Natural killer cell treated with Interleukin-12 subunit alpha and Interleukin-12 subunit beta and Interleukin-15 and Interleukin-18, amount 100 ng/mL, for 72 hours (primary cell): ENCODE data around the gene MS4A1. TPM values are rescaled to one million over a fixed set of nuclear protein-coding genes. Genes with fewer than 3 reads are reported as not detected.

Source experiments
- ATAC-seq, 2 donors: fragments of 150-1000 bp; cut with Tn5 transposase in 1 of 2; sonication (Bioruptor Pico), chemical (Tn5 transposase) in 1 of 2; 2 replicates each; pipeline ENCODE4 v1.10.0; 2021
- DNase-seq: peaks from one replicate; pipeline ENCODE4 v3.0.0; 2022; ENCODE audit warnings: low spot score
- H3K27ac Mint-ChIP-seq, 2 donors: 1 replicate in 1 of 2; 2 replicates in 1 of 2; pipeline ENCODE4 v1.8.0; 2022; ENCODE audit warnings: mixed read lengths in 2 of 2, mild to moderate bottlenecking in 1 of 2, moderate library complexity in 1 of 2
- H3K27me3 Mint-ChIP-seq, 2 donors: 1 replicate in 1 of 2; 2 replicates in 1 of 2; pipeline ENCODE4 v1.8.0; 2022; ENCODE audit warnings: mixed read lengths in 2 of 2
- H3K36me3 Mint-ChIP-seq: one replicate; pipeline ENCODE4 v1.8.0; 2022; ENCODE audit warnings: mixed read lengths
- H3K4me1 Mint-ChIP-seq, 2 donors: 1 replicate in 1 of 2; 2 replicates in 1 of 2; pipeline ENCODE4 v1.8.0; 2022; ENCODE audit warnings: low read depth in 2 of 2, mixed read lengths in 2 of 2, mild to moderate bottlenecking in 1 of 2
- H3K4me3 Mint-ChIP-seq: one replicate; pipeline ENCODE4 v1.8.0; 2022; ENCODE audit warnings: mixed read lengths
- H3K9me3 Mint-ChIP-seq: 2 replicates; pipeline ENCODE4 v1.8.0; 2022; ENCODE audit warnings: mixed read lengths
- total RNA-seq, 2 donors: library from RNA; stranded (reverse); gene quantifications; one replicate each; pipeline ENCODE4 v1.2.3, GENCODE V29; 2022

MS4A1 gene
- total RNA-seq, 2 donors from 2014 or later, result 2.4 TPM; not detected in 1

GRCh38 chr11:60512651-60513225, 57.1 kb downstream of the MS4A1 start:
- Mint-ChIP-seq H3K27ac (no peak overlapping the region), H3K9me3 (no peaks in the 10 kb centered on the region), H3K4me1 (no peaks in the 10 kb centered on the region), H3K36me3 (no peaks in the 10 kb centered on the region), H3K27me3 (peaks cover 19 to 26% of the 10 kb centered on the region in 2 donors), H3K4me3 (no peak overlapping the region)
- DNase-seq (no peak), ATAC-seq (no peak)

GRCh38 chr11:60513496-60514460, 58.1 kb downstream of the MS4A1 start:
- Mint-ChIP-seq H3K27me3 (peaks cover 22 to 28% of the 10 kb centered on the region in 2 donors), H3K27ac (no peak overlapping the region), H3K36me3 (no peaks in the 10 kb centered on the region), H3K9me3 (no peaks in the 10 kb centered on the region), H3K4me3 (no peak overlapping the region), H3K4me1 (no peaks in the 10 kb centered on the region)
- ATAC-seq, result no peak
- no peak for DNase-seq

GRCh38 chr11:60515144-60515855, 59.7 kb downstream of the MS4A1 start, which contains the start of gene MS4A13:
Gene MS4A13 (plus strand): TSS chr11:60515392. CDS start chr11:60518084, 2,692 bp downstream.
- DNase-seq (no peak), ATAC-seq (no peak)
- Mint-ChIP-seq H3K9me3 (no peaks in the 10 kb centered on the region), H3K36me3 (peaks cover 6% of the 10 kb centered on the region), H3K27ac (no peak within 1 kb of the TSS), H3K4me3 (no peak within 1 kb of the TSS), H3K4me1 (no peaks in the 10 kb centered on the region), H3K27me3 (peaks cover 29 to 40% of the 10 kb centered on the region in 2 donors)

Other genes with a start within 250 kb of the MS4A1 start
- 1 to 10 TPM in 1 of 2 donors, not detected in 1; 2.6 TPM for gene MS4A4E, start 212.7 kb upstream of the MS4A1 start, total RNA-seq
- not detected for gene MS4A4A, start 175.2 kb upstream of the MS4A1 start, total RNA-seq
- gene MS4A6E, start 128.6 kb upstream of the MS4A1 start, total RNA-seq, result not detected
- 1 to 10 TPM in 1 of 2 donors, under 1 TPM in 1; 0.70 to 1.5 TPM for gene MS4A7, start 77.3 kb upstream of the MS4A1 start, total RNA-seq
- gene MS4A14, start 59.4 kb upstream of the MS4A1 start, total RNA-seq, result under 1 TPM; 0.11 to 0.14 TPM
- gene MS4A5, start 26.3 kb upstream of the MS4A1 start, total RNA-seq, result not detected
- not detected for gene MS4A12, start 36.9 kb downstream of the MS4A1 start, total RNA-seq
- gene MS4A13, start 59.5 kb downstream of the MS4A1 start, total RNA-seq, result not detected
- not detected for gene MS4A8, start 243.8 kb downstream of the MS4A1 start, total RNA-seq